DND-41 (cell line): ENCODE data around the gene E2F2.

Source experiments
- ATAC-seq: fragments of 200-7000 bp; cut with Tn5 transposase; 3 replicates; pipeline ENCODE4 v1.9.1; 2021; ENCODE audit warnings: low read depth; ENCODE audit not compliant: insufficient read depth
- DNase-seq: peaks from one replicate; pipeline ENCODE4 v3.0.0-alpha.2; 2020
- H2AFZ ChIP-seq: 2 replicates; pipeline ENCODE4 v1.6.0; 2012; ENCODE audit warnings: low read depth, low read length
- H3K27ac ChIP-seq: 2 replicates; pipeline ENCODE4 v1.5.1; 2012; ENCODE audit warnings: low read length, inconsistent platforms
- H3K27me3 ChIP-seq: fragments of 200-600 bp; sonication (generic); 2 replicates; pipeline ENCODE4 v1.6.0; 2012; ENCODE audit warnings: low read length, mild to moderate bottlenecking, inconsistent platforms; ENCODE audit not compliant: insufficient read depth, poor library complexity
- H3K36me3 ChIP-seq: 2 replicates; pipeline ENCODE4 v1.5.1; 2012; ENCODE audit warnings: low read length, inconsistent platforms; ENCODE audit not compliant: insufficient read depth
- H3K4me1 ChIP-seq: 2 replicates; pipeline ENCODE4 v1.5.1; 2012; ENCODE audit warnings: mild to moderate bottlenecking, low read length; ENCODE audit not compliant: insufficient read depth
- H3K4me2 ChIP-seq: 2 replicates; pipeline ENCODE4 v1.6.0; 2012; ENCODE audit warnings: mild to moderate bottlenecking, moderate library complexity, low read length, inconsistent platforms; ENCODE audit not compliant: insufficient read depth
- H3K4me3 ChIP-seq, 2 experiments: fragments of 200-600 bp in 1 of 2; shearing (Covaris generic) in 1 of 2; 2 replicates each; pipeline ENCODE4 v1.5.1; 2012 to 2016; ENCODE audit warnings: inconsistent platforms in 2 of 2, low read length in 2 of 2, mild to moderate bottlenecking in 2 of 2, low read depth in 1 of 2, moderate library complexity in 1 of 2
- H3K79me2 ChIP-seq: 2 replicates; pipeline ENCODE4 v1.6.0; 2012; ENCODE audit warnings: low read length, inconsistent platforms; ENCODE audit not compliant: insufficient read depth
- H3K9ac ChIP-seq: 2 replicates; pipeline ENCODE4 v1.6.0; 2012; ENCODE audit warnings: low read depth, mild to moderate bottlenecking, inconsistent platforms, low read length, moderate library complexity
- H3K9me3 ChIP-seq: 2 replicates; pipeline ENCODE4 v1.5.1; 2012; ENCODE audit warnings: low read length, moderate library complexity, mild to moderate bottlenecking, inconsistent platforms; ENCODE audit not compliant: insufficient read depth, severe bottlenecking
- H4K20me1 ChIP-seq: 2 replicates; pipeline ENCODE4 v1.6.0; 2012; ENCODE audit warnings: low read length; ENCODE audit not compliant: insufficient read depth
- CTCF ChIP-seq: IDR thresholded peaks from 2 replicates; pipeline ENCODE4 v1.5.1; 2012; ENCODE audit warnings: borderline replicate concordance, low read length, moderate library complexity, mild to moderate bottlenecking; ENCODE audit not compliant: poor library complexity, severe bottlenecking; ENCODE audit errors: extremely low read depth
- EZH2 ChIP-seq: IDR thresholded peaks from 3 replicates; pipeline ENCODE4 v1.6.1; 2012; ENCODE audit warnings: borderline replicate concordance, low read depth, mild to moderate bottlenecking, moderate library complexity, low read length, inconsistent platforms; ENCODE audit not compliant: severe bottlenecking

Gene E2F2

GRCh38 chr1:23577056-23578004 lies 46.3 kb upstream of the E2F2 start:
- Histone ChIP-seq H3K4me2 (no peak overlapping the region), H4K20me1 (no peaks in the 10 kb centered on the region), H3K27ac (no peak overlapping the region), H3K4me3 (no peak overlapping the region), H2AFZ (no peak overlapping the region), H3K4me1 (no peaks in the 10 kb centered on the region), H3K27me3 (no peaks in the 10 kb centered on the region), H3K79me2 (no peaks in the 10 kb centered on the region), H3K9me3 (no peaks in the 10 kb centered on the region), H3K9ac (no peak overlapping the region), H3K36me3 (no peaks in the 10 kb centered on the region)
- DNase-seq, result no peak
- no peak for ATAC-seq
- TF ChIP-seq EZH2, result no peak
- no peak for TF ChIP-seq CTCF

- Histone ChIP-seq H3K27ac (no peak overlapping the region), H3K4me3 (no peak overlapping the region), H3K4me1 (no peaks in the 10 kb centered on the region), H3K36me3 (no peaks in the 10 kb centered on the region), H3K9me3 (no peaks in the 10 kb centered on the region), H4K20me1 (no peaks in the 10 kb centered on the region), H3K79me2 (no peaks in the 10 kb centered on the region), H3K27me3 (no peaks in the 10 kb centered on the region), H3K4me2 (no peak overlapping the region), H2AFZ (no peak overlapping the region), H3K9ac (no peak overlapping the region)
- DNase-seq (no peak), ATAC-seq (no peak)
- TF ChIP-seq CTCF, result no peak
- no peak for TF ChIP-seq EZH2
These were observed 45.5 kb upstream of the E2F2 start for GRCh38 chr1:23576338-23577055.

GRCh38 chr1:23575226-23575810 lies 44.3 kb upstream of the E2F2 start:
- TF ChIP-seq EZH2, result no peak
- H2AFZ ChIP-seq, result no peak overlapping the region
- H3K9me3 ChIP-seq, result no peaks in the 10 kb centered on the region
- no peaks in the 10 kb centered on the region for H3K36me3 ChIP-seq
- no peaks in the 10 kb centered on the region for H3K79me2 ChIP-seq
- no peak for DNase-seq
- H4K20me1 ChIP-seq, result no peaks in the 10 kb centered on the region
- H3K27ac ChIP-seq, result no peak overlapping the region
- no peak for ATAC-seq
- no peaks in the 10 kb centered on the region for H3K27me3 ChIP-seq
- H3K9ac ChIP-seq, result no peak overlapping the region
- no peak overlapping the region for H3K4me2 ChIP-seq
- no peaks in the 10 kb centered on the region for H3K4me1 ChIP-seq
- no peak overlapping the region for H3K4me3 ChIP-seq
